ENCODE data around the gene IGLON5. TPM values are rescaled to one million over a fixed set of nuclear protein-coding genes. Genes with fewer than 3 reads are reported as not detected.

Gene IGLON5
- total and polyA plus RNA-seq, 2 donors: 0.21 to 0.25 TPM

- peak; percentile 73 for DNase-seq (ENCODE audit: extremely low spot score)
- no peaks in the 10 kb centered on the region for H3K36me3 ChIP-seq (ENCODE audit: insufficient read depth)
- H3K27ac ChIP-seq (ENCODE audit: low read depth): no peak overlapping the region
- H3K4me1 ChIP-seq (ENCODE audit: insufficient read depth): no peaks in the 10 kb centered on the region
- 5% methylated on average over 43 of the region's 43 CpGs for WGBS
- peak overlapping the region; percentile 53 for H3K4me3 ChIP-seq (ENCODE audit: low read depth, low read length)
Measured at GRCh38 chr19:51338563-51339312, 27.3 kb downstream of the IGLON5 start.

GRCh38 chr19:51339313-51339686 is 27.9 kb downstream of the IGLON5 start:
- WGBS: 1% methylated on average over 10 of the region's 10 CpGs
- Histone ChIP-seq H3K4me1 (ENCODE audit: insufficient read depth) (no peaks in the 10 kb centered on the region), H3K36me3 (ENCODE audit: insufficient read depth) (no peaks in the 10 kb centered on the region), H3K4me3 (ENCODE audit: low read depth, low read length) (peak overlapping the region; percentile 53), H3K27ac (ENCODE audit: low read depth) (no peak overlapping the region)
- DNase-seq (ENCODE audit: extremely low spot score): peak; percentile 32

GRCh38 chr19:51339687-51340656 is 28.5 kb downstream of the IGLON5 start:
- Histone ChIP-seq H3K27ac (ENCODE audit: low read depth) (peak overlapping the region; percentile 7), H3K4me3 (ENCODE audit: low read depth, low read length) (peak overlapping the region; percentile 53), H3K4me1 (ENCODE audit: insufficient read depth) (no peaks in the 10 kb centered on the region), H3K36me3 (ENCODE audit: insufficient read depth) (no peaks in the 10 kb centered on the region)
- DNase-seq (ENCODE audit: extremely low spot score): peak; percentile 89
- WGBS: under 1% methylated on average over 107 of the region's 107 CpGs

- Histone ChIP-seq H3K36me3 (ENCODE audit: insufficient read depth) (no peaks in the 10 kb centered on the region), H3K4me3 (ENCODE audit: low read depth, low read length) (no peak overlapping the region), H3K4me1 (ENCODE audit: insufficient read depth) (no peaks in the 10 kb centered on the region), H3K27ac (ENCODE audit: low read depth) (no peak overlapping the region)
- DNase-seq (ENCODE audit: extremely low spot score): no peak
- WGBS: 92% methylated on average over 18 of the region's 18 CpGs
Measured at GRCh38 chr19:51341066-51341465, 29.6 kb downstream of the IGLON5 start.

GRCh38 chr19:51341976-51342580 is 30.6 kb downstream of the IGLON5 start, which contains the start of gene VSIG10L:
VSIG10L (minus strand) TSS chr19:51342139; CDS start chr19:51342124, 15 bp downstream.
- 40% methylated on average over 3 of the region's 3 CpGs for WGBS
- peaks cover 3% of the 10 kb centered on the region for H3K36me3 ChIP-seq (ENCODE audit: insufficient read depth)
- DNase-seq (ENCODE audit: extremely low spot score): no peak
- no peak within 1 kb of the TSS for H3K4me3 ChIP-seq (ENCODE audit: low read depth, low read length)
- no peaks in the 10 kb centered on the region for H3K4me1 ChIP-seq (ENCODE audit: insufficient read depth)
- H3K27ac ChIP-seq (ENCODE audit: low read depth): no peak within 1 kb of the TSS

- no peaks in the 10 kb centered on the region for H3K4me1 ChIP-seq (ENCODE audit: insufficient read depth)
- DNase-seq (ENCODE audit: extremely low spot score): no peak
- no peak overlapping the region for H3K27ac ChIP-seq (ENCODE audit: low read depth)
- H3K36me3 ChIP-seq (ENCODE audit: insufficient read depth): peaks cover 3% of the 10 kb centered on the region
- no peak overlapping the region for H3K4me3 ChIP-seq (ENCODE audit: low read depth, low read length)
- WGBS: 48% methylated on average over 9 of the region's 9 CpGs
Measured at GRCh38 chr19:51342631-51343569, 31.5 kb downstream of the IGLON5 start.

- DNase-seq (ENCODE audit: extremely low spot score): no peak
- Histone ChIP-seq H3K36me3 (ENCODE audit: insufficient read depth) (peaks cover 3% of the 10 kb centered on the region), H3K4me3 (ENCODE audit: low read depth, low read length) (no peak overlapping the region), H3K4me1 (ENCODE audit: insufficient read depth) (no peaks in the 10 kb centered on the region), H3K27ac (ENCODE audit: low read depth) (no peak overlapping the region)
- WGBS: 98% methylated on average over 9 of the region's 9 CpGs
Measured at GRCh38 chr19:51345076-51345620, 33.7 kb downstream of the IGLON5 start.

- H3K4me1 ChIP-seq (ENCODE audit: insufficient read depth): no peaks in the 10 kb centered on the region
- DNase-seq (ENCODE audit: extremely low spot score): no peak
- H3K4me3 ChIP-seq (ENCODE audit: low read depth, low read length): no peak overlapping the region
- H3K27ac ChIP-seq (ENCODE audit: low read depth): no peak overlapping the region
- H3K36me3 ChIP-seq (ENCODE audit: insufficient read depth): peaks cover 3% of the 10 kb centered on the region
- WGBS: 89% methylated on average over 17 of the region's 17 CpGs
Measured at GRCh38 chr19:51346742-51347141, 35.3 kb downstream of the IGLON5 start.

- no peak for DNase-seq (ENCODE audit: extremely low spot score)
- H3K4me1 ChIP-seq (ENCODE audit: insufficient read depth): no peaks in the 10 kb centered on the region
- WGBS: 77% methylated on average over 10 of the region's 10 CpGs
- peaks cover 3% of the 10 kb centered on the region for H3K36me3 ChIP-seq (ENCODE audit: insufficient read depth)
- no peak overlapping the region for H3K27ac ChIP-seq (ENCODE audit: low read depth)
- no peak overlapping the region for H3K4me3 ChIP-seq (ENCODE audit: low read depth, low read length)
Measured at GRCh38 chr19:51347209-51347928, 35.9 kb downstream of the IGLON5 start.

- 91% methylated on average over 11 of the region's 11 CpGs for WGBS
- no peak for DNase-seq (ENCODE audit: extremely low spot score)
- Histone ChIP-seq H3K4me1 (ENCODE audit: insufficient read depth) (no peaks in the 10 kb centered on the region), H3K4me3 (ENCODE audit: low read depth, low read length) (no peak overlapping the region), H3K36me3 (ENCODE audit: insufficient read depth) (peaks cover under 1% of the 10 kb centered on the region), H3K27ac (ENCODE audit: low read depth) (no peak overlapping the region)
Measured at GRCh38 chr19:51351266-51351990, 40.0 kb downstream of the IGLON5 start.

GRCh38 chr19:51352783-51353360 is 41.4 kb downstream of the IGLON5 start:
- DNase-seq (ENCODE audit: extremely low spot score): no peak
- Histone ChIP-seq H3K27ac (ENCODE audit: low read depth) (no peak overlapping the region), H3K4me1 (ENCODE audit: insufficient read depth) (no peaks in the 10 kb centered on the region), H3K4me3 (ENCODE audit: low read depth, low read length) (no peak overlapping the region), H3K36me3 (ENCODE audit: insufficient read depth) (no peaks in the 10 kb centered on the region)
- WGBS: 94% methylated on average over 16 of the region's 16 CpGs
